HCT116 (cell line): ENCODE results near the gene CKS2.

ENCODE experiments used
- CEBPB ChIP-seq: IDR thresholded peaks from 2 replicates; pipeline ENCODE4 v1.6.1; 2012; ENCODE audit warnings: low read depth
- EZH2 ChIP-seq: fragments of 200-600 bp; sonication (generic); IDR thresholded peaks from 2 replicates; pipeline ENCODE4 v1.6.1; 2017; ENCODE audit warnings: antibody characterized with exemption, mixed run types
- EZH2phosphoT487 ChIP-seq: fragments of 200-600 bp; IDR thresholded peaks from 2 replicates; pipeline ENCODE4 v1.6.1; 2018; ENCODE audit warnings: antibody characterized with exemption, borderline replicate concordance
- MAX ChIP-seq: IDR thresholded peaks from 2 replicates; pipeline ENCODE4 v1.6.1; 2012
- POLR2A ChIP-seq: IDR thresholded peaks from 2 replicates; pipeline ENCODE4 v1.7.0; 2011; ENCODE audit warnings: borderline replicate concordance; ENCODE audit not compliant: insufficient read depth, insufficient read length; ENCODE audit errors: extremely low read depth
- POLR2AphosphoS5 ChIP-seq: IDR thresholded peaks from 2 replicates; pipeline ENCODE4 v1.6.1; 2011; ENCODE audit warnings: mild to moderate bottlenecking, low read depth, low read length, moderate library complexity
- RAD21 ChIP-seq: IDR thresholded peaks from 2 replicates; pipeline ENCODE4 v1.6.1; 2012; ENCODE audit warnings: low read depth, mild to moderate bottlenecking
- SIN3A ChIP-seq: IDR thresholded peaks from 2 replicates; pipeline ENCODE4 v1.6.1; 2012; ENCODE audit warnings: low read depth
- SP1 ChIP-seq: IDR thresholded peaks from 2 replicates; pipeline ENCODE4 v1.6.1; 2012; ENCODE audit warnings: low read depth
- YY1 ChIP-seq: IDR thresholded peaks from 2 replicates; pipeline ENCODE4 v1.6.1; 2011; ENCODE audit warnings: low read length, low read depth, moderate library complexity, mild to moderate bottlenecking; ENCODE audit not compliant: insufficient replicate concordance; ENCODE audit errors: extremely low read depth
- ZFX ChIP-seq: fragments of 450-650 bp; IDR thresholded peaks from 2 replicates; pipeline ENCODE4 v1.6.1; 2017
- ZNF274 ChIP-seq: fragments of 200-500 bp; sonication (Bioruptor generic); IDR thresholded peaks from 2 replicates; pipeline ENCODE4 v1.6.1; 2014; ENCODE audit warnings: mild to moderate bottlenecking, low read depth, low read length, inconsistent platforms
- TF ChIP-seq, protein P1 (sequence below): IDR thresholded peaks from 2 replicates; pipeline ENCODE4 v1.6.1; 2012
- TF ChIP-seq, protein P2 (sequence below), 3 experiments: fragments of 200-600 bp in 1 of 3; sonication (generic) in 1 of 3; IDR thresholded peaks in 2 of 3; conservative IDR thresholded peaks in 1 of 3; 2 replicates each; pipeline ENCODE4 v1.5.1; 2012 to 2017; ENCODE audit warnings: low read depth in 2 of 3, low read length in 2 of 3, antibody characterized with exemption in 1 of 3, borderline replicate concordance in 1 of 3, control low read depth in 1 of 3, mild to moderate bottlenecking in 1 of 3, mixed read lengths in 1 of 3, mixed run types in 1 of 3, moderate library complexity in 1 of 3; ENCODE audit not compliant: insufficient read depth in 1 of 3

GRCh38 chr9:89273528-89274279 is 37.3 kb upstream of the CKS2 start:
- TF ChIP-seq POLR2A (no peak), POLR2AphosphoS5 (no peak), SP1 (no peak), SIN3A (no peak), EZH2phosphoT487 (no peak), YY1 (no peak), EZH2 (no peak), RAD21 (no peak), ZNF274 (no peak), MAX (no peak), ZFX (no peak), CEBPB (no peak)
- TF ChIP-seq, protein P1, sequence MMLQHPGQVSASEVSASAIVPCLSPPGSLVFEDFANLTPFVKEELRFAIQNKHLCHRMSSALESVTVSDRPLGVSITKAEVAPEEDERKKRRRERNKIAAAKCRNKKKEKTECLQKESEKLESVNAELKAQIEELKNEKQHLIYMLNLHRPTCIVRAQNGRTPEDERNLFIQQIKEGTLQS: no peak
- TF ChIP-seq, protein P2, sequence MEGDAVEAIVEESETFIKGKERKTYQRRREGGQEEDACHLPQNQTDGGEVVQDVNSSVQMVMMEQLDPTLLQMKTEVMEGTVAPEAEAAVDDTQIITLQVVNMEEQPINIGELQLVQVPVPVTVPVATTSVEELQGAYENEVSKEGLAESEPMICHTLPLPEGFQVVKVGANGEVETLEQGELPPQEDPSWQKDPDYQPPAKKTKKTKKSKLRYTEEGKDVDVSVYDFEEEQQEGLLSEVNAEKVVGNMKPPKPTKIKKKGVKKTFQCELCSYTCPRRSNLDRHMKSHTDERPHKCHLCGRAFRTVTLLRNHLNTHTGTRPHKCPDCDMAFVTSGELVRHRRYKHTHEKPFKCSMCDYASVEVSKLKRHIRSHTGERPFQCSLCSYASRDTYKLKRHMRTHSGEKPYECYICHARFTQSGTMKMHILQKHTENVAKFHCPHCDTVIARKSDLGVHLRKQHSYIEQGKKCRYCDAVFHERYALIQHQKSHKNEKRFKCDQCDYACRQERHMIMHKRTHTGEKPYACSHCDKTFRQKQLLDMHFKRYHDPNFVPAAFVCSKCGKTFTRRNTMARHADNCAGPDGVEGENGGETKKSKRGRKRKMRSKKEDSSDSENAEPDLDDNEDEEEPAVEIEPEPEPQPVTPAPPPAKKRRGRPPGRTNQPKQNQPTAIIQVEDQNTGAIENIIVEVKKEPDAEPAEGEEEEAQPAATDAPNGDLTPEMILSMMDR (IDR thresholded peaks at IDR 0.05 in 2 of 3, conservative IDR thresholded peaks at IDR 0.05 in 1 of 3; ENCODE audit: borderline replicate concordance in 1 of 3, insufficient read depth in 1 of 3, low read depth in 2 of 3, low read length in 2 of 3): no peak
